Limb (tissue), 2 donors: ENCODE measurements around the gene PPP2R2B.

Experiments used
- DNase-seq, 2 donors: peaks; one replicate each; pipeline ENCODE4 v3.0.0-alpha.2; 2016; ENCODE audit errors: extremely low spot score in 2 of 2

The PPP2R2B gene

GRCh38 chr5:146703899-146704298 lies 174.7 kb downstream of the PPP2R2B start:
- no peak for DNase-seq

GRCh38 chr5:146703499-146703898 lies 175.1 kb downstream of the PPP2R2B start:
- no peak for DNase-seq

GRCh38 chr5:146699664-146700418 lies 178.7 kb downstream of the PPP2R2B start:
- no peak for DNase-seq

- no peak for DNase-seq
Measured at GRCh38 chr5:146699138-146699537, 179.4 kb downstream of the PPP2R2B start.

GRCh38 chr5:146698651-146699050 lies 179.9 kb downstream of the PPP2R2B start:
- DNase-seq, result no peak

- no peak for DNase-seq
Measured at GRCh38 chr5:146697211-146697610, 181.3 kb downstream of the PPP2R2B start.

GRCh38 chr5:146695646-146696045 lies 182.9 kb downstream of the PPP2R2B start:
- DNase-seq, result no peak

GRCh38 chr5:146690880-146691355 lies 187.6 kb downstream of the PPP2R2B start:
- DNase-seq, result no peak

- DNase-seq, result no peak
Measured at GRCh38 chr5:146687630-146688029, 190.9 kb downstream of the PPP2R2B start.

GRCh38 chr5:146683861-146684260 lies 194.7 kb downstream of the PPP2R2B start:
- no peak for DNase-seq

- DNase-seq, result no peak
Measured at GRCh38 chr5:146682899-146683532, 195.5 kb downstream of the PPP2R2B start.

GRCh38 chr5:146681585-146682105 lies 196.9 kb downstream of the PPP2R2B start:
- no peak for DNase-seq

- DNase-seq, result no peak
Measured at GRCh38 chr5:146680846-146681584, 197.5 kb downstream of the PPP2R2B start.

- DNase-seq, result no peak
Measured at GRCh38 chr5:146675636-146676035, 202.9 kb downstream of the PPP2R2B start.

- no peak for DNase-seq
Measured at GRCh38 chr5:146672866-146673265, 205.7 kb downstream of the PPP2R2B start.

GRCh38 chr5:146671561-146672295 lies 206.8 kb downstream of the PPP2R2B start:
- DNase-seq, result no peak

GRCh38 chr5:146669656-146670055 lies 208.9 kb downstream of the PPP2R2B start:
- no peak for DNase-seq

- no peak for DNase-seq
Measured at GRCh38 chr5:146667633-146668272, 210.8 kb downstream of the PPP2R2B start.

GRCh38 chr5:146662229-146662628 lies 216.3 kb downstream of the PPP2R2B start:
- no peak for DNase-seq

GRCh38 chr5:146660376-146660960 lies 218.1 kb downstream of the PPP2R2B start:
- no peak for DNase-seq
